Head of caudate nucleus (tissue), 42 donors: ENCODE data around the gene AIPL1.

ENCODE experiments used
- DNase-seq, 42 donors: peaks; one replicate each; pipeline versions ENCODE4 v3.0.0 to v3.0.0-alpha.2; 2020 to 2021; ENCODE audit warnings: mixed read lengths in 7 of 42
- intact Hi-C: fragments of 100-400 bp; cut with DNase I; formaldehyde crosslinking; loops from one replicate; pipeline ENCODE4 v1.15.0; 2022

AIPL1 gene

DNA sequence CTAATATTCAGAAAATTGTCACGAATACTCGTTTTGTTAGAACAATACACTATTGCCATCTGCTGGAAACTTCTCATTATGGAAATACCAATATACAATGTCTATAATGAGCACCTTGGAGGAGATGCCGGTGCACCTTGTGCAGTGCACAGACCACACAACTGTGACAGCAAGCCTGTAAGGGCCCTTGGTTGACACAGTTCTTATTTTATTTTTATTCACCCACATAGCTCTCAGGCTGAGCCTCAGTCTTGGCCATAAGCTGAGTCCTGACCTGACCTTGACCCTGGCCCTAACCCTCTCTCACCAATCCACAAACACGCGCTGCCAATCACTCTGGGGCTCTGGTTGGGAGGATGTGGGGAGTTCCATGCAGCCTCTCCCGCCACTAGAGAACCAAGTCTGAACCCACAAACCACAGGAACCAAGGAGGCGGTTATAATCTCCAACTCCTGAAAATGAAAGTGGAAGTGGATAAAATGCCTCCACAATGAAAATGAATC is 7.6 kb downstream of the AIPL1 start:
- DNase-seq = no peak
- intact Hi-C loops = loop anchor here (10.0 kb wide), 1 partner anchor 373 kb away; no protein-coding TSS in a partner anchor

DNA sequence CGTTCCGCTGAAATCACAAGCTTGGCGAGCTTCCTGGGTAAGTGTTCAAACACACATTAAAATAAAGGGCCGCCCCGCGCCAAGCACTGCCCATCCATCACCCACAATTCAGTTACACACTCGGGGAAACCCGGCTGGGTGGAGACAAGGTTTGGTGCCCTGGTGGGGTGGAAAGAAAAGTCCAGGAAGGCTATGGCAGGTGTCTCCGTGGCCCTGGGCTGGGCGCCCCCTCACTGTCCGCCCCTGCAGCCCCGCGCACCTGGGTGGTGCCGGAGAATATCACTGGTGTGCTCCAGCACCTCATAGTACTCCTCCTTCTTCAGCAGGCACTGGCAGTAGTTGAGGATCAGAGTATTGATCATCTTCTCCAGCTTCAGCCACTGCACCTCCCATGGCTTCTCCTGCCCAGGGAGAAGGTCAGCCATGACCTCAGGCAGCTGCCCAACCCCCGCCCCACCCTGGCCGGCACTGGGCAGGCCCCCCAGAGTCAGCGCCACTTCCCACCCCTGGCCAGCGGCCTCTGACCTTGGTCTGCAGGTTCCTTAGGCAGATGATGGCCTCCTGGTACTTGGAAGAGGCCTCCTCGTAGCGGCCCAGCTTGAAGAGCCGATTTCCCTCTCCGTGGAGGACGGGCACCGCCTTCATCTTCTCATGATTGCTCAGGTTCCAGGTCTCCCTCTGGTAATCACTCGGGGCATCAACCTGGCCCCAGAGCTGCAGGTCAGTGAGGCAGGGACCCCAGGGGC is 8.4 kb downstream of the AIPL1 start:
- intact Hi-C loops = loop anchor here (10.0 kb wide), 1 partner anchor 372 kb away; no protein-coding TSS in a partner anchor

GRCh38 chr17:6425407-6425806 is 9.5 kb downstream of the AIPL1 start:
- intact Hi-C loops = loop anchor here (10.0 kb wide), 1 partner anchor 371 kb away; no protein-coding TSS in a partner anchor
- peak in 2 of 42 donors; percentile 18 to 39 for DNase-seq

More for the DNA sequence above, 8.4 kb downstream of the AIPL1 start:
- DNase-seq = no peak

DNA sequence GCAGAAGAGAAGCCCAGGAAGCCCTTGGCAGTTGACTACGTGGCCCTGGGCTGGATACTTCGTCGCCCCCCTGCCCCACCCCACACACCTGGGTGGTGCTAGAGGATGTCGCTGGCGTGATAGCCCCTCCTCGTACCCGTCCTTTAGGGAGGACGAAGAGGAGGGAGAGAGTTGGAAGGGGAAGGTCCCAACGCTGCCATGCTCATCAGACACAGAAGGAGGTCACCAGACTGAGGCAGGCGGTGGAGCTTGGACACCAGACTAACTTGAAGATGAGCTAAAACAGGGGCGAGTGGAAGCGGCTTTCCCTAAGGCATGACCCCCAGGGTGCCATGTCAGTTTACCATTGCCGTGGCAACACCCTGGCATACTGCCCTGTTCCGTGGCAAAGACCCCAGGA is 11.0 kb downstream of the AIPL1 start:
- intact Hi-C loops = loop anchor here (2.0 to 10.0 kb wide), 2 partner anchors 369 to 831 kb away; no protein-coding TSS in a partner anchor
- DNase-seq = no peak

DNA sequence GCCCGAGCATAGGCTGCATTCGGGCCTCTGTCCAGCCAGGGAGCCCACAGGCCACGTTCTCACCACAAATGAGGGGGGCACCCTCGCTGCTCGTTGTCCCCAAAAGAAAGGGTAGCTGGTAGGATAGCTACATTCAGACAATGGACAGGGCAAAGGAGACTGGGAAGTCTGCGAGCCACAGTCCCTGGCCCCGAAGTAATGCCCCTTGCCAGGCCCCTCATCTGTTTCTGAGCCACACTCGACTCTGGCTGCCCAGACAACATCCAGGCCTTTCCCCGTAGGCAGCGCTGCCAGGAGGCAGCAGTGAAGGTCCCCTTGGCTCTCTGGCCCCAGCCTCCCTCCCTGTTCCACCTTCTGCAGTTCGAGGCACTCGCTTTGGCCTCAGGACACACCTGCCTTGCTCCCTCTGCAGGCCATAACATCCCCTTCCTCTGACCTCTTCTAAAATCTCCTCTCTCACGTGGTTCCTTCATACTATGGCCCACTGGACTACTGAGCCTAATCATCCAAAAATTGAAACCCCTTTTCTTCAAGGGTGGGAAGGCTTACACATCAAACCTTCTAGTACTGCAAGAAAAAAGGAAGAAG is 12.2 kb downstream of the AIPL1 start:
- intact Hi-C loops = loop anchor here (2.0 to 10.0 kb wide), 2 partner anchors 368 to 830 kb away; no protein-coding TSS in a partner anchor
- DNase-seq = no peak

DNA sequence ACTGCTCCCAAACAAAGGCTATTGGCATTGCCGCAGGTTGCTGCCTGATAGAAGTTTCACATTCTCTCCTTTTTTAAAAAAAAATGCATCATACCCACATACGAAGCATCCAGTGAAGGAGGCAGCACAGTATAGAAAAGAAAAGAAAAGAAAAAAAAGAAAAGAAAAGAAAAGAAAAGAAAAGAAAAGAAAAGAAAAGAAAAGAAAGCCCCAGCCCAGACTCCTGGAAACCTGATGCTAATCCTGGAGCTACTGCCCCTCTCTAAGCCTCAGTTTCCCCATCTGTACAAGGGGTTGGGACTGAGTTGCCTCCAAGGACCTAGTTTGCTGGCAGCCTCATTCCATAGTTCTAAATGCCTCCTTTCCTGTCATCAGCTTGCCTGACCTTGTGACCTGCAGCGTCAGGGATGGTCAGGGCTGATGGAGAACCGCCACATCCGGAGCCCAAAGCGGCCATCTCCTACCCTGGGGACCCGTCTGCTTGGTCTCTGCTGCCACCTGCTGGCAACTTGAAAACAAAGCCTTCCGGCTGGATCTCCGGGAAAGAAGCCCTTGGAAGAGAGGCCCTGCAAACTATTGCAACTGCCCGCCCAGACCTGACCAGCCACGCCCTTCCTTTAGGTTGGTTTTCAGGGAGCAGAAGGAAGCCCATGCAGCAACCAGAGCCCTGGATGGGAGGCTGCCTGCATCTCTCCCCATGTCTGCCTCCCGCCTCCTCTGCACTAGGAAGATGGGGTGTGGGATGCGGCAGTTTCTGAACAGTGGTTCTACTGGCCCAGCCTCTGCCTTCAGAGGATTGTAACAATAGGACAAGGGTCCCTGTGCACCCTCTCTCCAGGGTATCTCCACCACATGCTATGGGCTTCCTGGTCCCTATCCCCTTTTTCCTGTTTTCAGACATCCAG is 13.0 kb downstream of the AIPL1 start:
- peak; percentile 66 to 95 (median 86) for DNase-seq
- intact Hi-C loops = loop anchor here (2.0 to 10.0 kb wide), 2 partner anchors 367 to 829 kb away; no protein-coding TSS in a partner anchor

DNA sequence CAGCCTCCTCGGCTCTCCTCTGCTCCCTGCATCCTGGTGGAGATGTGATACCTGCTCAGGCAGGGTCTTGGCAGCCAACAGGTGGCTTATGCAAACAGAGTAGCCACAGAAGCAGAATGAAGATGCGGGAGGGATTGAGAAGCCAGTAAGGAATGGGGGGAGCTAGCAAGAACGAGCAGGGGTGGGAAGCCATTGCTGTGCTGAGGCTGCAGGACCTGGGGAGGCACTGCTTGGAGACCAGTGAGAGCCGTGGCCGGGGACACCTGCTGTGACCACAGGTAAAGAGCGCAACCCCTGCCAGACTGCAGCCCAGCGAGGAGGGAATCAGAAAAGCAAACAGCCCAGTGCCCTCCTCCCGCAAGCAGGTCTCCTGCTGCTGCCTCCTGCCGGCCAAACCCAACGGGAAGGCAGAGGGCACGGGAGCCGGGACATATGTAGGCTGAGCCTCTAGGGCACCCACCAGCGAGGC is 14.7 kb downstream of the AIPL1 start:
- DNase-seq = peak in 4 of 42 donors; percentile 7 to 51 (median 32)
- intact Hi-C loops = loop anchor here (10.0 kb wide), 1 partner anchor 365 kb away; no protein-coding TSS in a partner anchor

GRCh38 chr17:6415616-6416015 is 19.3 kb downstream of the AIPL1 start:
- intact Hi-C loops = loop anchor here (10.0 kb wide), 1 partner anchor 711 kb away; no protein-coding TSS in a partner anchor
- no peak for DNase-seq

DNA sequence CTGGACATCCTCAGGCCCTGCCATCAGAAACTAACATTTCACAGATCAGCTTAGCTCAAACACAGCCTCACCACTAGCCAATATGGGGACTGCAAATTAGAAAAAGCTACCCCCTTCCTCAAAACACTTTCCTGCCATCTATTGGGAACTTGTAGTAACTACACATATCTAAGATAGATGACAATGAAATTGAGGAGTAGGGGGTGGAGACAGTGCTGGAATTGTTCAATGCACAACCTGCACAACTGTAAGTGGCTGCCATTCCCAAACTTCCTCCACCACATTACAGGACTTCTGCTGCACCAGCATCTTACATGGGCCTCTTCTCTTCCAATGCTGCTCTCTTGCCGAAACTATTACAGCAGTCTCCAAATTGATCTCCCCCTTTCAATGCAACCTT is 21.9 kb downstream of the AIPL1 start:
- peak in 2 of 42 donors; percentile 16 to 17 for DNase-seq
- intact Hi-C loops = loop anchor here (10.0 kb wide), 1 partner anchor 708 kb away; no protein-coding TSS in a partner anchor

DNA sequence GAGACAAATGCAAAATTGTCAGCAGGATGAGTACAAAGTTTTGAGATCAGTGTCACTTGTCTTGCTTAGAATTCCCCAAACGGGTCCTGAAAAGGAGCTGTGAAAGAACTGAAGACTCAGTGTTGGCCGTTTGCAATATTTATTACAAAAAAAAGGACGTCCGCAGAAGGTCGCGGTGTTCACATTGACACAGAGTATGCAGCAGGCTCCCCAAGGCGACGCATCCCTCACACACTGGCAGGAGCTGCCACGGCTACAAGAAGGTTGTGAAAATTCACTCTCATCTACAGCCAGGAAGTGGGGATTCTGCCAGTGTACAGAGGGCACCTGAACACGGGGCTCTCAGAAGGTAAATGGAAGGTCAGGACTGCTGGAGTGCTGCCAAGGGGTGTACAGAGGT is 26.2 kb downstream of the AIPL1 start:
- DNase-seq = no peak
- intact Hi-C loops = no loop called here

GRCh38 chr17:6408276-6408675 is 26.6 kb downstream of the AIPL1 start:
- DNase-seq = no peak
- intact Hi-C loops = no loop called here

GRCh38 chr17:6402258-6402657 is 32.7 kb downstream of the AIPL1 start:
- DNase-seq = no peak
- intact Hi-C loops = no loop called here

GRCh38 chr17:6398955-6399354 is 36.0 kb downstream of the AIPL1 start:
- intact Hi-C loops = no loop called here
- no peak for DNase-seq

- no peak for DNase-seq
- intact Hi-C loops = no loop called here
Observed at GRCh38 chr17:6394055-6394606, 40.8 kb downstream of the AIPL1 start.

DNA sequence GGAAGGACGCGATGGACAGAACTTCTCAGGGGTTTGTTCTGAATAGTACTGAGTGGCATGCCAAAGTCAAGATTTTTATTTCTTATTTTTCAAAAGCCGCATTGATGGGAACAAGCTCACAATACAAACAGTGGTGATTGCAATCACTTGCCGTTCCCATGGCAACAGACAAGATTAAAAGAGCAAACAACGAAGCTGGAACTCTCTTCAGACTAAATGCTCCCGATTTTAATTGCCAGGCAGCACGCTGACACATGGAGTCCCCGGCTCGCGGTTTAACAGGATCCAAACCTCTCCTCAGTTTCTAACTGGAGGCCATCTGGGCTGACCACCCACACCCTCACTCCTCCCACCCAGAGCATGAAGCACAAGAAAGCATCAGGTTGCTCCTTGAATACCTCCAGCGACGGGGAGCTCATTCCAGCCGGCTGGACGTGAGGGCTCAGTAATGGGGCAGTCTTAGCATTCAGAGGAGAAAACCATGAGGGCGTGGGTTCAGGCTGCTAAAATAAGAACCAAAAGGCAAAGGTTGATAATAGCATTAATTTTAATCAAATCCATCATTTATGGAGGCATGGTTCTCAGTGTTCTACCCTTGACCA is 41.5 kb downstream of the AIPL1 start:
- intact Hi-C loops = no loop called here
- DNase-seq = peak in 1 of 42 donors; percentile 18

- intact Hi-C loops = no loop called here
- DNase-seq = peak in 2 of 42 donors; percentile 21 to 28
Observed at GRCh38 chr17:6392609-6393350, 42.1 kb downstream of the AIPL1 start.

GRCh38 chr17:6388416-6388815 is 46.5 kb downstream of the AIPL1 start:
- peak in 2 of 42 donors; percentile 13 to 28 for DNase-seq
- intact Hi-C loops = no loop called here
